Mesenchymal stem cell (in vitro differentiated cells and primary cell): Measurements from ENCODE around the gene CRHR2.
A peak's percentile ranks its signal among the peaks of the same experiment; 100 is the strongest.

Source experiments
- DNase-seq: peaks from one replicate; pipeline ENCODE4 v3.0.0-alpha.2; 2013
- H2AFZ ChIP-seq: one replicate; pipeline ENCODE4 v1.6.1; 2013; ENCODE audit warnings: low read depth, mild to moderate bottlenecking, control low read depth, inconsistent platforms, low read length, moderate library complexity
- H2AK5ac ChIP-seq: 2 replicates; pipeline ENCODE4 v1.6.1; 2013; ENCODE audit warnings: low read length, moderate library complexity, mild to moderate bottlenecking, inconsistent platforms; ENCODE audit not compliant: severe bottlenecking
- H2BK120ac ChIP-seq: one replicate; pipeline ENCODE4 v1.6.1; 2013; ENCODE audit warnings: low read depth, mild to moderate bottlenecking, inconsistent platforms, low read length, moderate library complexity
- H2BK12ac ChIP-seq, 2 experiments: one replicate each; pipeline ENCODE4 v1.6.1; 2013; ENCODE audit warnings: inconsistent platforms in 2 of 2, low read length in 2 of 2, mild to moderate bottlenecking in 2 of 2, moderate library complexity in 2 of 2, control low read depth in 1 of 2
- H2BK15ac ChIP-seq: one replicate; pipeline ENCODE4 v1.6.1; 2013; ENCODE audit warnings: mild to moderate bottlenecking, low read depth, inconsistent platforms; ENCODE audit not compliant: poor library complexity, severe bottlenecking
- H2BK5ac ChIP-seq: 2 replicates; pipeline ENCODE4 v1.6.1; 2013; ENCODE audit warnings: low read depth, mild to moderate bottlenecking, low read length, control low read depth, inconsistent platforms; ENCODE audit not compliant: poor library complexity, severe bottlenecking
- H3K14ac ChIP-seq, 2 experiments: one replicate each; pipeline ENCODE4 v1.6.1; 2013; ENCODE audit warnings: inconsistent platforms in 2 of 2, low read length in 2 of 2, control low read depth in 1 of 2, mild to moderate bottlenecking in 1 of 2, moderate library complexity in 1 of 2
- H3K18ac ChIP-seq, 2 experiments: one replicate each; pipeline ENCODE4 v1.6.1; 2013; ENCODE audit warnings: inconsistent platforms in 2 of 2, low read length in 2 of 2, control low read depth in 1 of 2, low read depth in 1 of 2, mild to moderate bottlenecking in 1 of 2
- H3K23ac ChIP-seq, 2 experiments: one replicate each; pipeline ENCODE4 v1.6.1; 2013; ENCODE audit warnings: inconsistent platforms in 2 of 2, low read length in 2 of 2, mild to moderate bottlenecking in 2 of 2, moderate library complexity in 2 of 2, control low read depth in 1 of 2
- H3K27ac ChIP-seq: 2 replicates; pipeline ENCODE4 v1.5.1; 2013; ENCODE audit warnings: mild to moderate bottlenecking, moderate library complexity, low read length, control low read depth, inconsistent platforms; ENCODE audit not compliant: poor library complexity, severe bottlenecking
- H3K27me3 ChIP-seq, 2 experiments: 2 replicates each; pipeline versions ENCODE4 v1.6.1 to v1.7.0; 2013; ENCODE audit warnings: low read length in 2 of 2, mild to moderate bottlenecking in 2 of 2, moderate library complexity in 2 of 2, control low read depth in 1 of 2, inconsistent platforms in 1 of 2; ENCODE audit not compliant: control insufficient read depth in 1 of 2, insufficient read depth in 1 of 2
- H3K36me3 ChIP-seq, 2 experiments: 2 replicates each; pipeline versions ENCODE4 v1.6.1 to v1.7.0; 2013; ENCODE audit warnings: low read length in 2 of 2, control low read depth in 1 of 2, inconsistent platforms in 1 of 2, low read depth in 1 of 2, mild to moderate bottlenecking in 1 of 2; ENCODE audit not compliant: insufficient read depth in 2 of 2, control insufficient read depth in 1 of 2
- H3K4ac ChIP-seq, 2 experiments: one replicate each; pipeline ENCODE4 v1.6.1; 2013; ENCODE audit warnings: inconsistent platforms in 2 of 2, low read length in 2 of 2, mild to moderate bottlenecking in 2 of 2, moderate library complexity in 2 of 2, control low read depth in 1 of 2, low read depth in 1 of 2
- H3K4me1 ChIP-seq: 2 replicates; pipeline ENCODE4 v1.6.1; 2013; ENCODE audit warnings: low read depth, low read length, control low read depth; ENCODE audit not compliant: control insufficient read depth, insufficient read depth
- H3K4me2 ChIP-seq: 2 replicates; pipeline ENCODE4 v1.6.1; 2013; ENCODE audit warnings: low read length, mild to moderate bottlenecking, inconsistent platforms; ENCODE audit not compliant: poor library complexity, severe bottlenecking
- H3K4me3 ChIP-seq, 2 experiments: 2 replicates each; pipeline versions ENCODE4 v1.5.1 to v1.7.0; 2013; ENCODE audit warnings: low read length in 2 of 2, mild to moderate bottlenecking in 2 of 2, control low read depth in 1 of 2, low read depth in 1 of 2; ENCODE audit not compliant: insufficient read depth in 1 of 2
- H3K79me1 ChIP-seq: replicated peaks from 2 replicates; pipeline ENCODE4 v1.6.1; 2013; ENCODE audit warnings: mild to moderate bottlenecking, control low read depth, low read length, inconsistent platforms; ENCODE audit not compliant: poor library complexity, severe bottlenecking
- H3K9ac ChIP-seq: 2 replicates; pipeline ENCODE4 v1.7.0; 2013; ENCODE audit warnings: mild to moderate bottlenecking, low read length, moderate library complexity
- H3K9me3 ChIP-seq: 2 replicates; pipeline ENCODE4 v1.7.0; 2013; ENCODE audit warnings: mild to moderate bottlenecking, low read length; ENCODE audit not compliant: control insufficient read depth
- H4K8ac ChIP-seq: one replicate; pipeline ENCODE4 v1.6.1; 2013; ENCODE audit warnings: inconsistent platforms, mild to moderate bottlenecking, low read length, moderate library complexity
- H4K91ac ChIP-seq: one replicate; pipeline ENCODE4 v1.6.1; 2013; ENCODE audit warnings: mild to moderate bottlenecking, low read length, inconsistent platforms
- WGBS: methylation state at CpG from one replicate; pipeline ENCODE4 v1.1.7; 2013; ENCODE audit warnings: mixed read lengths; 5-methylcytosine and 5-hydroxymethylcytosine counted together

Gene CRHR2

DNA sequence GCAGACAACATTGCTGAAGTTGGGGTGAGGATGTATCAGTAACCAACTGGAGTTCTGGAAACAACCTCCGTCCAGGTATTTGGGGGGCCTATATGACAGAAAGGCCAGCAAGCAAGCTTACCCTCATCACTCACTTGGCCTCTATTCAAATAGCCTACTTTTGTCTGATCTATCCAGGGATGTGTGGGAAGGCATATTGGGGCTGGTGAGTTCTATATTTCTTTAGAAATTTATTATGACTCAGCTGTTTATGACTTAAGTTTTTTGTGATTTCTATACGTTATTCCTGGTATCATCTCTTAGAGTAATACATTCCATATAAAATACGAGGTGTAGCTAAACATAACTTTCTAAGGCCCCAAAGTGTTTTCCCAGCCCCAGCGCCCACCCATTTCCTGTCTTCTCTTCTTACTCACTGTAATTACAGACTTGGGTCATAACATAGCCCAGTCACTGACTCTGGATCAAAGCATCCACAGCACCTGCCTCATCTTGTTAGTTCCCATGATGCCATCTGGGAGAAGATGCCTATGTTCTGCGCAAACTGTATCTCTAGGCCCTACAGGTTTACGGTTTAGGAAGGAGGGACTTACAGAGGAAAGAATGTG, 69.5 kb downstream of the CRHR2 start:
- DNase-seq = no peak
- H2BK12ac ChIP-seq = no peak overlapping the region
- H3K36me3 ChIP-seq = peaks cover 21 to 95% of the 10 kb centered on the region in 2 experiments
- peaks cover 17% of the 10 kb centered on the region for H3K79me1 ChIP-seq
- H4K8ac ChIP-seq = no peak overlapping the region
- H3K14ac ChIP-seq = no peak overlapping the region
- no peaks in the 10 kb centered on the region for H3K9me3 ChIP-seq
- no peak overlapping the region for H2BK120ac ChIP-seq
- WGBS = 92% methylated on average over 5 of the region's 6 CpGs
- no peak overlapping the region for H3K18ac ChIP-seq
- no peak overlapping the region for H3K4me2 ChIP-seq
- H3K4ac ChIP-seq = no peak overlapping the region
- H2BK15ac ChIP-seq = no peak overlapping the region
- H3K27ac ChIP-seq = no peak overlapping the region
- no peak overlapping the region for H2AK5ac ChIP-seq
- no peak overlapping the region for H2AFZ ChIP-seq
- no peak overlapping the region for H4K91ac ChIP-seq
- H2BK5ac ChIP-seq = no peak overlapping the region
- H3K4me3 ChIP-seq = no peak overlapping the region
- no peaks in the 10 kb centered on the region for H3K4me1 ChIP-seq
- H3K27me3 ChIP-seq = no peaks in the 10 kb centered on the region
- H3K9ac ChIP-seq = no peak overlapping the region
- no peak overlapping the region for H3K23ac ChIP-seq

DNA sequence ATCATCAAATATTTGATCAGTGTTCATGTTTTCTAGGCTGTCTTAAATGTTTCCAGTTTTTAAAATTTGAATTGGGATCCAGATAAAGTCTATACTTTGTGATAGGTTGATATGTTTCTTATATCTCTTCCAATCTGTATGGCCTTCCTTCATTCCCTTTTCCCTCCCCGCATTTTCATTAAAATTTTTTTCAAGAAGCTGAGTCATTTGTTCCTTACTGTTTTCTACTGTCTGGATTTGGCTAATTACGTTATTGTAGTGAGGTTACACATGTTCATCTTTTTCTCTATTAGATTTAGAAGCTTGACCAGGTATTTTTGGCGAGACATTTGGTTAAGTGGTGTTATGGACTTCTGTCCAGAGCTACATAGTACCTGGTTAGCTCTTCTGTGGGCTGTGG, 76.4 kb downstream of the CRHR2 start:
- Histone ChIP-seq H3K4me1 (no peaks in the 10 kb centered on the region), H3K4me2 (no peak overlapping the region), H4K91ac (no peak overlapping the region), H2AFZ (no peak overlapping the region), H2BK5ac (no peak overlapping the region), H3K27ac (no peak overlapping the region), H3K9ac (no peak overlapping the region), H3K36me3 (peaks cover 10 to 95% of the 10 kb centered on the region in 2 experiments), H3K4ac (no peak overlapping the region), H3K18ac (no peak overlapping the region), H3K9me3 (no peaks in the 10 kb centered on the region), H3K27me3 (no peaks in the 10 kb centered on the region), H2AK5ac (no peak overlapping the region), H2BK12ac (no peak overlapping the region), H2BK15ac (no peak overlapping the region), H3K4me3 (no peak overlapping the region), H3K79me1 (peaks cover 12% of the 10 kb centered on the region), H4K8ac (no peak overlapping the region), H3K23ac (no peak overlapping the region), H2BK120ac (no peak overlapping the region), H3K14ac (no peak overlapping the region)
- WGBS = 100% methylated on average over 2 of the region's 3 CpGs
- no peak for DNase-seq

DNA sequence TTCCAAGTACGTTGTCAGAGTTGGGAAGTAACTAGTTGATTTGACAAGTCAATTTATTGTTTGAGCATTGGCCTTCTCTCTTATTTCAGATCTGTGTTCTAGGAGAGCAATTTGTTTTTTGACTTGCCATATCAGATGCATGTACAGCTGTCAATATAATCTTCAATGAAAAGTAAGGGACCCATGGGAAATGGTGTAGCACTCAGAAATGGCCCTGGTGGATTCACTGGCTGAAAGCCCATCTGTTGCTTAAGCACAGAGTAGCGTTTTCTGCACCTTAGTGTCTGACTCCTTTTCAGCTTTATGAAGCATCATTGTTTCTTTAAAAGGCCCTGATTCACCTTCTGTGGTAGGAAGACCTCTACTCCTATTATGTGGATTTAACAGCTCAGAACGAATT, 77.4 kb downstream of the CRHR2 start:
- Histone ChIP-seq H2AK5ac (no peak overlapping the region), H3K23ac (no peak overlapping the region), H3K18ac (no peak overlapping the region), H4K8ac (no peak overlapping the region), H3K4me1 (no peaks in the 10 kb centered on the region), H3K9me3 (no peaks in the 10 kb centered on the region), H3K4me2 (no peak overlapping the region), H3K4ac (no peak overlapping the region), H3K9ac (peak overlapping the region; percentile 11), H2BK15ac (no peak overlapping the region), H3K79me1 (peaks cover 12% of the 10 kb centered on the region), H2BK5ac (no peak overlapping the region), H2BK12ac (no peak overlapping the region), H4K91ac (no peak overlapping the region), H2BK120ac (no peak overlapping the region), H3K27me3 (no peaks in the 10 kb centered on the region), H3K36me3 (peaks cover 10 to 95% of the 10 kb centered on the region in 2 experiments), H3K27ac (no peak overlapping the region), H3K4me3 (no peak overlapping the region), H3K14ac (no peak overlapping the region), H2AFZ (no peak overlapping the region)
- WGBS = 94% methylated on average over 2 of the region's 3 CpGs
- DNase-seq = no peak
